OCI-LY7 (cell line): ENCODE data around the gene NR1H4. TPM values are rescaled to one million over a fixed set of nuclear protein-coding genes. Genes with fewer than 3 reads are reported as not detected.

Experiments used
- BruUV-seq: library from RNA; stranded (reverse); fragments of 400-500 nt; replicated peaks from 2 replicates; lab custom pipeline; 2021; lab: Mats Ljungman, UMichigan
- CTCF ChIA-PET: fragments of 300-600 bp; sonication (Branson Sonifier 250); formaldehyde crosslinking; loops from one replicate; lab custom pipeline; 2022; ENCODE audit warnings: antibody characterized with exemption; ENCODE audit not compliant: unreplicated experiment; lab: Charles Lee
- POLR2A ChIA-PET: fragments of 300-600 bp; sonication (Branson Sonifier 250); formaldehyde crosslinking; loops from one replicate; lab custom pipeline; 2022; ENCODE audit warnings: antibody characterized with exemption; lab: Charles Lee
- DNase-seq: peaks from one replicate; pipeline ENCODE4 v3.0.0-alpha.2; 2015; ENCODE audit warnings: low spot score
- H2AFZ ChIP-seq: fragments of 200-600 bp; sonication (generic), shearing (Covaris generic); 2 replicates; pipeline ENCODE4 v1.6.1; 2014; ENCODE audit warnings: mild to moderate bottlenecking, antibody characterized with exemption, low read length, moderate library complexity
- H3K27ac ChIP-seq: fragments of 200-600 bp; sonication (generic); 2 replicates; pipeline ENCODE4 v1.5.1; 2014; ENCODE audit warnings: mixed run types, low read depth, mild to moderate bottlenecking, moderate library complexity, low read length, inconsistent platforms; ENCODE audit not compliant: poor library complexity, severe bottlenecking
- H3K36me3 ChIP-seq: fragments of 200-600 bp; sonication (generic); 2 replicates; pipeline ENCODE4 v1.6.1; 2014; ENCODE audit warnings: mild to moderate bottlenecking, antibody characterized with exemption, low read length, moderate library complexity, mixed read lengths; ENCODE audit not compliant: insufficient read depth
- H3K4me1 ChIP-seq: fragments of 200-600 bp; sonication (generic); 2 replicates; pipeline ENCODE4 v1.5.1; 2014; ENCODE audit warnings: mild to moderate bottlenecking, low read length; ENCODE audit not compliant: insufficient read depth, poor library complexity, severe bottlenecking
- H3K4me2 ChIP-seq: fragments of 200-600 bp; sonication (generic); 2 replicates; pipeline ENCODE4 v1.6.1; 2014; ENCODE audit warnings: mild to moderate bottlenecking, low read length
- H3K4me3 ChIP-seq: fragments of 200-600 bp; sonication (generic); 2 replicates; pipeline ENCODE4 v1.5.1; 2014; ENCODE audit warnings: mild to moderate bottlenecking, low read depth, low read length; ENCODE audit not compliant: poor library complexity, severe bottlenecking
- H3K79me2 ChIP-seq: fragments of 200-600 bp; sonication (generic); 2 replicates; pipeline ENCODE4 v1.6.1; 2016; ENCODE audit warnings: low read depth, mild to moderate bottlenecking, low read length, moderate library complexity, mixed read lengths; ENCODE audit not compliant: insufficient read depth
- H3K9me2 ChIP-seq: fragments of 200-600 bp; sonication (generic); 2 replicates; pipeline ENCODE4 v1.6.1; 2016; ENCODE audit warnings: mild to moderate bottlenecking, low read length, mixed read lengths; ENCODE audit not compliant: insufficient read depth
- H3K9me3 ChIP-seq: fragments of 200-600 bp; sonication (generic); 2 replicates; pipeline ENCODE4 v1.6.1; 2014; ENCODE audit warnings: mild to moderate bottlenecking, mixed run types, low read length, mixed read lengths
- H4K20me1 ChIP-seq: fragments of 200-600 bp; sonication (generic); 2 replicates; pipeline ENCODE4 v1.6.1; 2014; ENCODE audit warnings: mild to moderate bottlenecking, antibody characterized with exemption, low read length, moderate library complexity, mixed read lengths; ENCODE audit not compliant: insufficient read depth
- CTCF ChIP-seq: fragments of 200-600 bp; sonication (generic); conservative IDR thresholded peaks from 2 replicates; pipeline ENCODE4 v1.5.1; 2014; ENCODE audit warnings: mild to moderate bottlenecking, antibody characterized with exemption, low read length, moderate library complexity, mixed read lengths
- EZH2phosphoT487 ChIP-seq: fragments of 200-600 bp; sonication (generic); IDR thresholded peaks from 2 replicates; pipeline ENCODE4 v1.6.1; 2018; ENCODE audit warnings: low read depth, borderline replicate concordance, mild to moderate bottlenecking, mixed run types, antibody characterized with exemption, low read length, moderate library complexity, mixed read lengths
- intact Hi-C: fragments of 100-400 bp; cut with micrococcal nuclease; formaldehyde crosslinking; loops from one replicate; pipeline ENCODE4 v1.10.0; 2022; ENCODE audit not compliant: unreplicated experiment
- total RNA-seq, 2 experiments: library from RNA; depleted of rRNA in 1 of 2; stranded (reverse); fragments of >200 nt in 1 of 2; shearing (Covaris generic) in 1 of 2; gene quantifications; 2 replicates each; pipeline ENCODE4 v1.2.3, GENCODE V29; 2014 to 2022

Gene NR1H4
- total RNA-seq, 2 experiments from 2014 or later: 7.1 TPM; not detected in 1

GRCh38 chr12:100534625-100535227 is 61.1 kb downstream of the NR1H4 start:
- intact Hi-C loops: no loop called here
- Histone ChIP-seq H3K4me2 (no peak overlapping the region), H4K20me1 (no peaks in the 10 kb centered on the region), H3K79me2 (no peaks in the 10 kb centered on the region), H3K9me3 (no peaks in the 10 kb centered on the region), H3K4me1 (no peaks in the 10 kb centered on the region), H2AFZ (no peak overlapping the region), H3K9me2 (no peaks in the 10 kb centered on the region), H3K36me3 (no peaks in the 10 kb centered on the region), H3K4me3 (no peak overlapping the region), H3K27ac (no peak overlapping the region)
- no peak for DNase-seq
- no peak for TF ChIP-seq CTCF
- TF ChIP-seq EZH2phosphoT487: no peak
- ChIA-PET POLR2A (no interaction called here), CTCF (no interaction called here)
- no TSS peak for BruUV-seq

- intact Hi-C loops: no loop called here
- peak; percentile 15 for DNase-seq
- no peaks in the 10 kb centered on the region for H3K4me1 ChIP-seq
- H3K36me3 ChIP-seq: no peaks in the 10 kb centered on the region
- no peaks in the 10 kb centered on the region for H3K9me3 ChIP-seq
- H3K4me2 ChIP-seq: no peak overlapping the region
- no peak overlapping the region for H2AFZ ChIP-seq
- ChIA-PET POLR2A (no interaction called here), CTCF (no interaction called here)
- no peak overlapping the region for H3K4me3 ChIP-seq
- no peak for TF ChIP-seq CTCF
- no peak for TF ChIP-seq EZH2phosphoT487
- BruUV-seq: no TSS peak
- no peaks in the 10 kb centered on the region for H3K79me2 ChIP-seq
- H3K9me2 ChIP-seq: no peaks in the 10 kb centered on the region
- H4K20me1 ChIP-seq: no peaks in the 10 kb centered on the region
- H3K27ac ChIP-seq: no peak overlapping the region
Measured at GRCh38 chr12:100539202-100539601, 65.5 kb downstream of the NR1H4 start.

- no peaks in the 10 kb centered on the region for H3K9me3 ChIP-seq
- no peak overlapping the region for H3K4me3 ChIP-seq
- no peaks in the 10 kb centered on the region for H4K20me1 ChIP-seq
- TF ChIP-seq CTCF: no peak
- no peak for TF ChIP-seq EZH2phosphoT487
- H3K4me1 ChIP-seq: no peaks in the 10 kb centered on the region
- H2AFZ ChIP-seq: no peak overlapping the region
- intact Hi-C loops: no loop called here
- H3K9me2 ChIP-seq: no peaks in the 10 kb centered on the region
- ChIA-PET POLR2A (no interaction called here), CTCF (no interaction called here)
- no peak overlapping the region for H3K4me2 ChIP-seq
- no peaks in the 10 kb centered on the region for H3K79me2 ChIP-seq
- BruUV-seq: no TSS peak
- no peaks in the 10 kb centered on the region for H3K36me3 ChIP-seq
- H3K27ac ChIP-seq: no peak overlapping the region
- no peak for DNase-seq
Measured at GRCh38 chr12:100544165-100544564, 70.5 kb downstream of the NR1H4 start.
